Spleen (tissue), 11 donors: ENCODE measurements around the gene RNF7. TPM values are rescaled to one million over a fixed set of nuclear protein-coding genes. Genes with fewer than 3 reads are reported as not detected.

Experiments
- DNase-seq: peaks from one replicate; pipeline ENCODE4 v3.0.0-alpha.2; 2020
- H3K27ac ChIP-seq, 8 donors: fragments of 200-600 bp; sonication (generic) in 7 of 8; 1 replicate in 4 of 8; 2 replicates in 4 of 8; pipeline versions ENCODE4 v1.5.0 to v1.8.0; 2016 to 2021; ENCODE audit warnings: inconsistent platforms in 4 of 8, mild to moderate bottlenecking in 4 of 8, moderate library complexity in 1 of 8
- H3K27me3 ChIP-seq, 7 donors: fragments of 200-600 bp; sonication (generic) in 6 of 7; replicated peaks in 1 of 7; 1 replicate in 4 of 7; 2 replicates in 3 of 7; pipeline versions ENCODE4 v1.5.0 to v1.8.0; 2016 to 2021; ENCODE audit warnings: inconsistent platforms in 3 of 7, mild to moderate bottlenecking in 1 of 7
- H3K36me3 ChIP-seq, 6 donors: fragments of 200-600 bp; sonication (generic) in 5 of 6; 1 replicate in 4 of 6; 2 replicates in 2 of 6; pipeline versions ENCODE4 v1.5.0 to v1.8.0; 2016 to 2021; ENCODE audit warnings: inconsistent platforms in 2 of 6
- H3K4me1 ChIP-seq, 6 donors: fragments of 200-600 bp; sonication (generic) in 5 of 6; 1 replicate in 3 of 6; 2 replicates in 3 of 6; pipeline versions ENCODE4 v1.5.0 to v1.8.0; 2016 to 2021; ENCODE audit warnings: inconsistent platforms in 3 of 6
- H3K4me3 ChIP-seq, 8 donors: fragments of 200-600 bp; sonication (generic) in 7 of 8; 1 replicate in 4 of 8; 2 replicates in 4 of 8; pipeline versions ENCODE4 v1.5.0 to v1.8.0; 2016 to 2021; ENCODE audit warnings: inconsistent platforms in 4 of 8, mild to moderate bottlenecking in 4 of 8, moderate library complexity in 2 of 8
- H3K9me3 ChIP-seq, 8 donors: fragments of 200-600 bp; sonication (generic) in 7 of 8; 1 replicate in 4 of 8; 2 replicates in 4 of 8; pipeline versions ENCODE4 v1.5.0 to v1.8.0; 2016 to 2021; ENCODE audit warnings: inconsistent platforms in 4 of 8
- CTCF ChIP-seq, 11 experiments: fragments of 200-600 bp in 7 of 11; fragments of 450-650 bp in 4 of 11; sonication (generic) in 4 of 11; IDR thresholded peaks in 8 of 11; conservative IDR thresholded peaks in 3 of 11; 1 replicate in 7 of 11; 2 replicates in 4 of 11; pipeline versions ENCODE4 v1.4.0 to v1.8.0; 2016 to 2021; ENCODE audit warnings: antibody characterized with exemption in 11 of 11, inconsistent platforms in 4 of 11, mild to moderate bottlenecking in 1 of 11
- POLR2A ChIP-seq, 3 donors: fragments of 450-650 bp; IDR thresholded peaks; one replicate each; pipeline ENCODE4 v1.5.1; 2017; ENCODE audit warnings: antibody characterized with exemption in 3 of 3, mild to moderate bottlenecking in 1 of 3
- POLR2AphosphoS5 ChIP-seq, 3 donors: sonication (generic); formaldehyde crosslinking; IDR thresholded peaks; one replicate each; pipeline ENCODE4 v1.5.1; 2017; ENCODE audit warnings: antibody characterized with exemption in 3 of 3
- WGBS, 5 donors: extraction: QIAGEN DNeasy Blood & Tissue Kit in 3 of 5; methylation state at CpG; one replicate each; pipeline versions ENCODE4 v1.1.5 to v1.1.7; 2013 to 2018; 5-methylcytosine and 5-hydroxymethylcytosine counted together
- intact Hi-C: fragments of 100-400 bp; cut with DNase I; formaldehyde crosslinking; loops from one replicate; pipeline ENCODE4 v1.15.0; 2023; ENCODE audit warnings: low total_unique reads
- polyA plus RNA-seq, 3 donors: library from polyadenylated mRNA; stranded (reverse); fragments of 200-250 nt; gene quantifications; one replicate each; pipeline ENCODE4 v1.2.1, GENCODE V29; 2013
- total RNA-seq, 7 donors: library from RNA; depleted of rRNA in 3 of 7; stranded (reverse); fragments of >200 nt in 3 of 7; fragmentation: NEBNext Ultra II Directional in 4 of 7; extraction: Animal tissue kit (Norgen Biotek cat#: 25700) in 4 of 7; gene quantifications; one replicate each; pipeline versions ENCODE4 v1.1.0 to v1.2.1, GENCODE V29; 2016 to 2021
- donor health status: healthy with polysubstance abuse.
- donor health status: DM: no; HTN: no; CAD: no; lungs with moderate emphysema.
- donor health status: DM: no; HTN: no; CAD: no.
- donor health status: Bipolar disorder and iron deficiency.
- donor health status: healthy.
- donor health status: DM: no; HTN: no; CAD: no.
- donor health status: DM: yes; HTN: yes; CAD: no.

The RNF7 gene
- total and polyA plus RNA-seq, 10 donors, result 42.5 to 117 (median 61.6) TPM

GRCh38 chr3:141709126-141709770, 28.9 kb upstream of the RNF7 start:
- H3K4me1 ChIP-seq, result peaks cover 0 to 9% (median 5%) of the 10 kb centered on the region in 6 donors
- WGBS, 5 donors, result 93 to 97% (median 94%) methylated on average over 7 of the region's 7 CpGs
- H3K27ac ChIP-seq, result no peak overlapping the region

GRCh38 chr3:141710121-141710520, 28.0 kb upstream of the RNF7 start:
- H3K36me3 ChIP-seq, result no peaks in the 10 kb centered on the region
- peaks cover 0 to under 1% (median 0%) of the 10 kb centered on the region in 8 donors for H3K9me3 ChIP-seq
- DNase-seq, result no peak
- intact Hi-C loops, result no loop called here
- peak overlapping the region in 5 of 8 donors; percentile 2 to 45 (median 27) for H3K27ac ChIP-seq
- 84 to 96% (median 92%) methylated on average over 6 of the region's 6 CpGs for WGBS, 5 donors
- H3K4me3 ChIP-seq, result no peak overlapping the region
- TF ChIP-seq CTCF (IDR thresholded peaks at IDR 0.05 in 8 of 11, conservative IDR thresholded peaks at IDR 0.05 in 3 of 11) (no peak), POLR2A (IDR thresholded peaks at IDR 0.05) (no peak), POLR2AphosphoS5 (IDR thresholded peaks at IDR 0.05) (no peak)
- no peaks in the 10 kb centered on the region for H3K27me3 ChIP-seq
- H3K4me1 ChIP-seq, result peaks cover 0 to 9% (median 5%) of the 10 kb centered on the region in 6 donors

More at GRCh38 chr3:141709126-141709770, 28.9 kb upstream of the RNF7 start:
- no peaks in the 10 kb centered on the region for H3K36me3 ChIP-seq
- no peaks in the 10 kb centered on the region for H3K27me3 ChIP-seq
- no peak for DNase-seq
- intact Hi-C loops, result no loop called here
- no peak for TF ChIP-seq POLR2AphosphoS5 (IDR thresholded peaks at IDR 0.05)
- no peak for TF ChIP-seq POLR2A (IDR thresholded peaks at IDR 0.05)
- no peak for TF ChIP-seq CTCF (IDR thresholded peaks at IDR 0.05 in 8 of 11, conservative IDR thresholded peaks at IDR 0.05 in 3 of 11)
- no peak overlapping the region for H3K4me3 ChIP-seq
- H3K9me3 ChIP-seq, result no peaks in the 10 kb centered on the region

GRCh38 chr3:141710888-141711616, 27.0 kb upstream of the RNF7 start:
- 56 to 72% (median 63%) methylated on average over 6 of the region's 6 CpGs for WGBS, 5 donors
- H3K27ac ChIP-seq, result peak overlapping the region in 6 of 8 donors; percentile 2 to 45 (median 22)
- no peaks in the 10 kb centered on the region for H3K36me3 ChIP-seq
- no peak for TF ChIP-seq POLR2AphosphoS5 (IDR thresholded peaks at IDR 0.05)
- no peak for TF ChIP-seq POLR2A (IDR thresholded peaks at IDR 0.05)
- no peak for TF ChIP-seq CTCF (IDR thresholded peaks at IDR 0.05 in 8 of 11, conservative IDR thresholded peaks at IDR 0.05 in 3 of 11)
- no peak for DNase-seq
- H3K9me3 ChIP-seq, result peaks cover 0 to 10% (median 5%) of the 10 kb centered on the region in 8 donors
- intact Hi-C loops, result no loop called here
- H3K4me1 ChIP-seq, result peaks cover 0 to 9% (median 5%) of the 10 kb centered on the region in 6 donors
- no peaks in the 10 kb centered on the region for H3K27me3 ChIP-seq
- H3K4me3 ChIP-seq, result no peak overlapping the region

- H3K4me1 ChIP-seq, result peaks cover 0 to 4% (median 0%) of the 10 kb centered on the region in 6 donors
- H3K9me3 ChIP-seq, result peaks cover 0 to 15% (median 9%) of the 10 kb centered on the region in 8 donors
- DNase-seq, result no peak
- H3K27me3 ChIP-seq, result no peaks in the 10 kb centered on the region
- TF ChIP-seq CTCF (IDR thresholded peaks at IDR 0.05 in 8 of 11, conservative IDR thresholded peaks at IDR 0.05 in 3 of 11), result no peak
- no peak for TF ChIP-seq POLR2AphosphoS5 (IDR thresholded peaks at IDR 0.05)
- TF ChIP-seq POLR2A (IDR thresholded peaks at IDR 0.05), result no peak
- H3K36me3 ChIP-seq, result no peaks in the 10 kb centered on the region
- WGBS, 5 donors, result 78 to 100% (median 98%) methylated on average over 1 of the region's 1 CpG
- H3K27ac ChIP-seq, result no peak overlapping the region
- intact Hi-C loops, result no loop called here
- no peak overlapping the region for H3K4me3 ChIP-seq
Observed at GRCh38 chr3:141714671-141715070, 23.4 kb upstream of the RNF7 start.
